Measurements from ENCODE around the gene TLK1.

The TLK1 gene

GRCh38 chr2:171160119-171160955, at the start of gene TLK1:
TLK1 (minus strand) TSS chr2:171160893; CDS start chr2:171160428, 465 bp downstream.
- no peak for DNase-seq

- no peak for DNase-seq
These were observed 49.6 kb upstream of the TLK1 start for GRCh38 chr2:171210216-171210863.

- DNase-seq = no peak
These were observed 48.0 kb upstream of the TLK1 start for GRCh38 chr2:171208657-171209056.

GRCh38 chr2:171206422-171207115, 45.9 kb upstream of the TLK1 start:
- no peak for DNase-seq

- no peak for DNase-seq
These were observed 44.9 kb upstream of the TLK1 start for GRCh38 chr2:171205551-171205950.

GRCh38 chr2:171201767-171202166, 41.1 kb upstream of the TLK1 start:
- DNase-seq = no peak

GRCh38 chr2:171201271-171201670, 40.6 kb upstream of the TLK1 start:
- no peak for DNase-seq

GRCh38 chr2:171200469-171200868, 39.8 kb upstream of the TLK1 start:
- no peak for DNase-seq

GRCh38 chr2:171191021-171191420, 30.3 kb upstream of the TLK1 start:
- no peak for DNase-seq

- no peak for DNase-seq
These were observed 27.1 kb upstream of the TLK1 start for GRCh38 chr2:171187819-171188218.

- no peak for DNase-seq
These were observed 26.5 kb upstream of the TLK1 start for GRCh38 chr2:171187177-171187576.

GRCh38 chr2:171185941-171186340, 25.2 kb upstream of the TLK1 start:
- DNase-seq = no peak

- DNase-seq = no peak
These were observed 24.6 kb upstream of the TLK1 start for GRCh38 chr2:171185165-171185818.

- no peak for DNase-seq
These were observed 20.7 kb upstream of the TLK1 start for GRCh38 chr2:171181064-171182049.

- DNase-seq = no peak
These were observed 19.7 kb upstream of the TLK1 start for GRCh38 chr2:171180229-171180930.

- DNase-seq = no peak
These were observed 18.3 kb upstream of the TLK1 start for GRCh38 chr2:171178993-171179392.

- no peak for DNase-seq
These were observed 15.8 kb upstream of the TLK1 start for GRCh38 chr2:171176516-171176915.

- DNase-seq = no peak
These were observed 13.4 kb upstream of the TLK1 start for GRCh38 chr2:171174075-171174474.

GRCh38 chr2:171173087-171173486, 12.4 kb upstream of the TLK1 start:
- no peak for DNase-seq

- no peak for DNase-seq
These were observed 11.1 kb upstream of the TLK1 start for GRCh38 chr2:171171808-171172207.

GRCh38 chr2:171169839-171170238, 9.1 kb upstream of the TLK1 start:
- no peak for DNase-seq

Data from cerebellar nuclear complex (tissue), 1 donor.